Measurements from ENCODE around the gene ELFN1.

DNA sequence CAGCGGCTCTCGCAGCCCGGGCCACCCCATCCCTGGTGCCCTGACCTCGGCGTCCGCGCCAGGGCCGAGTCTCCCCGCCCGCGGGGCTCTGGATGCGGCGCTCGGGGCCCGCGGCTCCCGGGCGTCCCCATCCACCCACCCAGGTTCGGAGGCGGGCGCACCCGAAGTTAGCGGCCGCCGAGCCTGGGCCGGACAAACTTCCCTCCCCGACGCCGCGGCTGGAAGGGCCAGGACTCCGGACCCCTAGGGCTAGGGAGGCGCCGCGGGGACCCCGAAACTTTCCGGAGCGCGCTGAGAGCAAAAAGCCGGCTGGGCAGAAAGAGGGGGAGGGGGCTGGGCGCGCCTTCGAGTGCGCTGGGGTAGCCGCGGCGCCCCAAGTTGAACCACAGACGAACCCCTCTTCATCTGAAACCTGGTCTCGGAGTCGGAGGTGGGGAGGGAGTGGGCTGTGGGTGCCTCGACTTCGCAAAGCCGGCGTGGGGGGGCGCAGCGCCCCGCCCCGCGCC, 3.7 kb upstream of the ELFN1 start:
- TF ChIP-seq, protein P1, sequence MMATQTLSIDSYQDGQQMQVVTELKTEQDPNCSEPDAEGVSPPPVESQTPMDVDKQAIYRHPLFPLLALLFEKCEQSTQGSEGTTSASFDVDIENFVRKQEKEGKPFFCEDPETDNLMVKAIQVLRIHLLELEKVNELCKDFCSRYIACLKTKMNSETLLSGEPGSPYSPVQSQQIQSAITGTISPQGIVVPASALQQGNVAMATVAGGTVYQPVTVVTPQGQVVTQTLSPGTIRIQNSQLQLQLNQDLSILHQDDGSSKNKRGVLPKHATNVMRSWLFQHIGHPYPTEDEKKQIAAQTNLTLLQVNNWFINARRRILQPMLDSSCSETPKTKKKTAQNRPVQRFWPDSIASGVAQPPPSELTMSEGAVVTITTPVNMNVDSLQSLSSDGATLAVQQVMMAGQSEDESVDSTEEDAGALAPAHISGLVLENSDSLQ (IDR thresholded peaks at IDR 0.05) = no peak
- TF ChIP-seq CTBP1 (IDR thresholded peaks at IDR 0.05; ENCODE audit: borderline replicate concordance) = no peak
